SK-N-DZ (cell line): Measurements from ENCODE around the gene CLIP3.
A peak's percentile ranks its signal among the peaks of the same experiment; 100 is the strongest.

ENCODE experiments used
- DNase-seq: peaks from one replicate; pipeline ENCODE4 v3.0.0-alpha.2; 2015; ENCODE audit warnings: low spot score

Gene CLIP3

DNA sequence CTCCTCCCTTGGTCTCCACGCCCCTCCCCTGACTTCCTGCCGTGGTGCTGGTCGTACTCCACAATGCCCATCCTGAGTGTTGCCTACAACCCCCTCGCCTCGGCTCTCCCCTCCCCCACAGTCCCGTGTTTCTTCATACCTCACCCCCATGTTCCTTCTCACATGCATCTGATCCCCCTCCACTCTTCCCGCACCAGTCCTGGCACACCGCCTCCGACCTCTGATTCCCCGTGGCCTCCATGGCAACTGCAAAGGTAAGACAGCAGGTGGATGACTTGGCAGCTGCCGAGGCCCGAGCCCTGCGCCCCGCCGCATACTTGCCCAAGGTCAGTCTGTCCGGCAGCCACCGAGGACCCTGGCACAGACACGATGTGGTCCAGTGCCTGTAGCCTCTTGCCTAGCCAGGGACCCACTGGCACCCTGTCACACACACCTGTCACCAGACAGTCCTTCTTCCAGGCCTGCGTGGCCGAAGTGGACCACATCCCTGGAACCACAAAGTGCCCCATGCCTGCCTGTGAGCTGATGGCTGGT lies 53.8 kb downstream of the CLIP3 start:
- no peak for DNase-seq

DNA sequence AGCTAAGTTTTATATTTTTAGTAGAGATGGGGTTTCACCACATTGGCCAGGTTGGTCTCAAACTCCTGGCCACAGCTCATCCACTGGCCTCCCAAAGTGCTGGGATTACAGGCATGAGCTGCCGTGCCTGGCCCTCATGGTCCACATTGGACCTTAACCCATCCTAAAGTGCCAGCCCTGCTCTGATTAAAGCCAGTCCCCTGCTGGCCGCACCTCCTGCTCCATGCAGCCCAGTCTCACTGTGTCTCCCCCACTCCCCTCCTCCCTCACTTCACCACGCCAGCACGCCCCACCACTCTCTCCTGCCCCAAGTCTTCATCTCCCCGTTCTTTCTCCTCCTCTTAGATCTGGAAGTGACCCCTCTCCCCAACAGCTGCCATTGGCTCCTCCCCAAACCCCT lies 54.4 kb downstream of the CLIP3 start:
- DNase-seq = no peak

DNA sequence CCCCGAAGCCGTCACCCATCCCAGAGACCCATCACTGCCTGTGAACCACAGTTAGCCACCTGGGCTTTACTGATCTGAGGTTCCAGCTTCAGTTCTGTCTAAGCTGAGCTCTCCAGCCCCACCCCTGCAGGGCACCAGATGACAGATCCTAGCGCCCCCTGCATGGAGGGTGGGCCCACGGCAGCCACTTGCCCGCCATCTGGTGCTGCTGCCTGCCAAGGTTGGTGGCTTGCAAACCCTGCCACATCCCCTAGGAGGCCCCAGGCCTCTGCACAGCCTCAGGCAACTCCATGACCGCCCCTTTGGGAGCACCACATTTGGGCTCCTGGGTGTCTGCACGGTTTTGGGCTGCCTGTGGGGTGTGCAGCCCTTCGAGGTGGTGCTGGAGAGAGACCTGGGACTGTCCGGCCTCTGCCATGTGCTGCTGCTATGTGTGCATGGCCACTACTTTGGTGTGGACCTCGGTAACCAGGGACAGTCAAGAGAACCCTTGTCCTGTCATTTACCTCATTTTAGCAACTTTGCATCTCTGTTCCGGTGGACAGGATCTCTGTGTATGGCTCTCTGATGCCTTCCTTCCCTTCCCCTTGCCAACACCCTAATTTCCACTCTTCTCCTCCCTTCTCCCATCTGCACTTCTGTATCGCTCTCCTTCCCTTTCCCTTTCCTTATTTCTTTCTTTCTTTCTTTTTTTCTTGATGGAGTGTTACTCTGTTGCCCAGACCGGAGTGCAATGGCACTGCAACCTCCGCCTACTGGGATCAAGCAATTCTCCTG lies 55.0 kb downstream of the CLIP3 start:
- peak; percentile 63 for DNase-seq

DNA sequence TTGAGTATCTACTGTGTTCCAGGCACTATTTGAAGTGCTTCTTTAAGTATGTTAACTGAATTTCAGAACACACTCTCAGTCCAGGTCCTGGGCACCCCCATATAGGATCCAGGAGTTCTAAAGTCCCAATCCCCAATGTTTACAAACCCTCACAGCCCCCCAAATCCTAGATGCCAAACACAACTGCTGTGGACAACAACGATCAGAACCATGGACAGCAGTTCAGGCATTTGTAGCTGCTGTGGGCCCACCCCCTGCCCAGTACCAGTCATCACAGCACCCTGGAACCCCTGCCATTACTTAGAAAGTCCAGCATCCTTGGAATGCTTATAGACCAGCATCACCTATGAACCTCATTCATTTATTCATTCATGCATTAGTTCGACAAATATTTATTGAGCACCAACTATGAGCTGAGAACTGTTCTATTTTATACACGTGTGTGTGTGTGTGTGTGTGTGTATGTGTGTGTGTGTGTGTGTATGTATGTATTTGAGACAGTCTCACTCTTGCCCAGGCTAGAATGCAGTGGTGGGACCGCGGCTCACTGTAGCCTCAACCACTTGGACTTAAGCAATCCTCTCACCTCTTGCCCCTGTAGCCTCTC lies 57.0 kb downstream of the CLIP3 start:
- no peak for DNase-seq

DNA sequence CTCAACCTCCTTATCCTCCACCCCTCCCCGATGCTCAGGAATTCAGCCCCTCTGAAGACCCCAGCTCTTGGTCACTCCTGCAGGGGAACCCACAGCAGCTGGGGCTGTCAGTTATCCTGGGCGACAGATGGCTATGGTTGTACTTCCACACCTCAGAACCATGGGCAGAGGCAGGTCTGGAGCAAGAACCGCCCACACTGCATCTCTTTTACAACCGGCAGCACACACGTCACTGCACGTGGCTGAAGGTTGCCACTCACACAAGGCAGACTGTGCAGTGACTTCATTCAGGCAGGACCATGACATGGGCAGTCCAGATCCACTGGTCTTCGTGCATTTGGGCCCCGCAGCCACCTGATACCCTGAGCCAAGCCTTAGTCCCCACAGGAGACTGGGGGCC lies 59.2 kb downstream of the CLIP3 start:
- DNase-seq = no peak

GRCh38 chr19:35966771-35967170 lies 65.9 kb downstream of the CLIP3 start:
- no peak for DNase-seq
